Activated T-cell treated with anti-CD3 and anti-CD28 coated beads, Interleukin-2, amount 50 U/mL, for 4 hours (primary cell): Measurements from ENCODE around the gene TRAF1. TPM values are rescaled to one million over a fixed set of nuclear protein-coding genes. Genes with fewer than 3 reads are reported as not detected.
"Not testable (repeated sequence)": the region's sequence is repeated elsewhere in the genome, so short reads cannot be mapped to it uniquely, and the experiment has no call there.

Source experiments
- ATAC-seq, 2 donors: fragments of 200-7000 bp; cut with Tn5 transposase; one replicate each; pipeline ENCODE4 v1.10.0; 2021
- DNase-seq: peaks from one replicate; pipeline ENCODE4 v3.0.0-alpha.2; 2020
- H3K27me3 Mint-ChIP-seq: one replicate; pipeline ENCODE4 v1.8.0; 2021; ENCODE audit warnings: low read depth, mixed read lengths
- H3K36me3 Mint-ChIP-seq: one replicate; pipeline ENCODE4 v1.8.0; 2022; ENCODE audit warnings: mixed read lengths; ENCODE audit not compliant: insufficient read depth
- H3K4me1 Mint-ChIP-seq: one replicate; pipeline ENCODE4 v1.8.0; 2021; ENCODE audit warnings: low read depth, mixed read lengths
- H3K4me3 Mint-ChIP-seq: one replicate; pipeline ENCODE4 v1.8.0; 2021; ENCODE audit warnings: mild to moderate bottlenecking, moderate library complexity, mixed read lengths
- H3K9me3 Mint-ChIP-seq: one replicate; pipeline ENCODE4 v1.8.0; 2021; ENCODE audit warnings: mixed read lengths
- total RNA-seq, 3 donors: library from RNA; stranded (reverse); gene quantifications; one replicate each; pipeline ENCODE4 v1.2.1, GENCODE V29; 2021

The TRAF1 gene
- 100 to 1,000 TPM; 256 to 343 (median 265) TPM for total RNA-seq

- DNase-seq, result no peak
- peak within 1 kb of the TSS; percentile 93 for H3K4me3 Mint-ChIP-seq
- peaks cover 42% of the 10 kb centered on the region for H3K36me3 Mint-ChIP-seq
- H3K4me1 Mint-ChIP-seq, result peaks cover 72% of the 10 kb centered on the region
- no peaks in the 10 kb centered on the region for H3K27me3 Mint-ChIP-seq
- ATAC-seq, result peak; percentile 15 to 27
- no peaks in the 10 kb centered on the region for H3K9me3 Mint-ChIP-seq
Measured at GRCh38 chr9:120926397-120926928, at the start of gene TRAF1. TSS of gene TRAF1 (minus strand) at chr9:120926796. CDS start at chr9:120926075, 721 bp downstream.

GRCh38 chr9:120974921-120975320, 48.3 kb upstream of the TRAF1 start:
- no peak for DNase-seq
- ATAC-seq, result peak in 1 of 2 donors; percentile 71
- Mint-ChIP-seq H3K9me3 (no peaks in the 10 kb centered on the region), H3K36me3 (no peaks in the 10 kb centered on the region), H3K4me1 (peaks cover 15% of the 10 kb centered on the region), H3K27me3 (no peaks in the 10 kb centered on the region), H3K4me3 (no peak overlapping the region)

GRCh38 chr9:120974181-120974580, 47.6 kb upstream of the TRAF1 start:
- Mint-ChIP-seq H3K27me3 (no peaks in the 10 kb centered on the region), H3K4me3 (no peak overlapping the region), H3K4me1 (peaks cover 15% of the 10 kb centered on the region), H3K36me3 (no peaks in the 10 kb centered on the region), H3K9me3 (no peaks in the 10 kb centered on the region)
- ATAC-seq (no peak), DNase-seq (no peak)

- Mint-ChIP-seq H3K4me1 (peaks cover 15% of the 10 kb centered on the region), H3K36me3 (no peaks in the 10 kb centered on the region), H3K9me3 (no peaks in the 10 kb centered on the region), H3K4me3 (no peak overlapping the region), H3K27me3 (no peaks in the 10 kb centered on the region)
- DNase-seq (no peak), ATAC-seq (no peak)
Measured at GRCh38 chr9:120971938-120972337, 45.3 kb upstream of the TRAF1 start.

- not testable (repeated sequence) for H3K4me3 Mint-ChIP-seq, H3K27me3 Mint-ChIP-seq, ATAC-seq, H3K36me3 Mint-ChIP-seq, H3K9me3 Mint-ChIP-seq, DNase-seq
- peaks cover 15% of the 10 kb centered on the region for H3K4me1 Mint-ChIP-seq
Measured at GRCh38 chr9:120971471-120971870, 44.9 kb upstream of the TRAF1 start.

GRCh38 chr9:120970244-120970643, 43.6 kb upstream of the TRAF1 start:
- no peaks in the 10 kb centered on the region for H3K36me3 Mint-ChIP-seq
- DNase-seq (no peak), ATAC-seq (no peak)
- H3K4me1 Mint-ChIP-seq, result peaks cover 11% of the 10 kb centered on the region
- H3K4me3 Mint-ChIP-seq, result no peak overlapping the region
- H3K27me3 Mint-ChIP-seq, result no peaks in the 10 kb centered on the region
- no peaks in the 10 kb centered on the region for H3K9me3 Mint-ChIP-seq

GRCh38 chr9:120966013-120966369, 39.4 kb upstream of the TRAF1 start:
- DNase-seq, result no peak
- ATAC-seq, result no peak
- Mint-ChIP-seq H3K9me3 (no peaks in the 10 kb centered on the region), H3K4me3 (no peak overlapping the region), H3K4me1 (no peaks in the 10 kb centered on the region), H3K27me3 (no peaks in the 10 kb centered on the region), H3K36me3 (peaks cover 6% of the 10 kb centered on the region)

- no peak for ATAC-seq
- Mint-ChIP-seq H3K36me3 (peaks cover 6% of the 10 kb centered on the region), H3K4me1 (no peaks in the 10 kb centered on the region), H3K9me3 (no peaks in the 10 kb centered on the region), H3K4me3 (no peak overlapping the region), H3K27me3 (no peaks in the 10 kb centered on the region)
- no peak for DNase-seq
Measured at GRCh38 chr9:120965344-120966012, 38.9 kb upstream of the TRAF1 start.

- H3K36me3 Mint-ChIP-seq, result peaks cover 6% of the 10 kb centered on the region
- H3K4me3 Mint-ChIP-seq, result no peak overlapping the region
- no peaks in the 10 kb centered on the region for H3K4me1 Mint-ChIP-seq
- H3K9me3 Mint-ChIP-seq, result no peaks in the 10 kb centered on the region
- no peak for ATAC-seq
- no peaks in the 10 kb centered on the region for H3K27me3 Mint-ChIP-seq
- no peak for DNase-seq
Measured at GRCh38 chr9:120961936-120962335, 35.3 kb upstream of the TRAF1 start.

- H3K4me3 Mint-ChIP-seq, result no peak overlapping the region
- ATAC-seq, result no peak
- no peaks in the 10 kb centered on the region for H3K27me3 Mint-ChIP-seq
- no peaks in the 10 kb centered on the region for H3K4me1 Mint-ChIP-seq
- peaks cover 6% of the 10 kb centered on the region for H3K36me3 Mint-ChIP-seq
- H3K9me3 Mint-ChIP-seq, result no peaks in the 10 kb centered on the region
- no peak for DNase-seq
Measured at GRCh38 chr9:120960001-120960400, 33.4 kb upstream of the TRAF1 start.

GRCh38 chr9:120956862-120957261, 30.3 kb upstream of the TRAF1 start:
- no peak for DNase-seq
- no peak overlapping the region for H3K4me3 Mint-ChIP-seq
- H3K9me3 Mint-ChIP-seq, result no peaks in the 10 kb centered on the region
- ATAC-seq, result no peak
- no peaks in the 10 kb centered on the region for H3K4me1 Mint-ChIP-seq
- H3K36me3 Mint-ChIP-seq, result peaks cover 3% of the 10 kb centered on the region
- H3K27me3 Mint-ChIP-seq, result no peaks in the 10 kb centered on the region

GRCh38 chr9:120951960-120952618, 25.5 kb upstream of the TRAF1 start:
- H3K4me3 Mint-ChIP-seq, result no peak overlapping the region
- DNase-seq, result no peak
- no peaks in the 10 kb centered on the region for H3K36me3 Mint-ChIP-seq
- no peaks in the 10 kb centered on the region for H3K9me3 Mint-ChIP-seq
- no peaks in the 10 kb centered on the region for H3K27me3 Mint-ChIP-seq
- ATAC-seq, result no peak
- H3K4me1 Mint-ChIP-seq, result no peaks in the 10 kb centered on the region

- Mint-ChIP-seq H3K4me1 (no peaks in the 10 kb centered on the region), H3K27me3 (no peaks in the 10 kb centered on the region), H3K9me3 (no peaks in the 10 kb centered on the region), H3K4me3 (no peak overlapping the region), H3K36me3 (no peaks in the 10 kb centered on the region)
- no peak for ATAC-seq
- DNase-seq, result no peak
Measured at GRCh38 chr9:120950421-120951388, 24.1 kb upstream of the TRAF1 start.

- Mint-ChIP-seq H3K27me3 (no peaks in the 10 kb centered on the region), H3K4me3 (no peak overlapping the region), H3K9me3 (no peaks in the 10 kb centered on the region), H3K36me3 (no peaks in the 10 kb centered on the region), H3K4me1 (no peaks in the 10 kb centered on the region)
- DNase-seq (no peak), ATAC-seq (no peak)
Measured at GRCh38 chr9:120949290-120949689, 22.7 kb upstream of the TRAF1 start.
